ENCODE data around the gene SUPT4H1.

- TF ChIP-seq TEAD4 (IDR thresholded peaks at IDR 0.05) (no peak), EGR1 (IDR thresholded peaks at IDR 0.05) (no peak), ZBTB7A (IDR thresholded peaks at IDR 0.05; ENCODE audit: low read depth) (no peak), CEBPB (IDR thresholded peaks at IDR 0.05) (no peak), EP300 (IDR thresholded peaks at IDR 0.05; ENCODE audit: borderline replicate concordance) (no peak), RAD21 (IDR thresholded peaks at IDR 0.05; ENCODE audit: low read depth) (no peak), YY1 (IDR thresholded peaks at IDR 0.05; ENCODE audit: low read depth) (no peak)
- TF ChIP-seq, protein P1, sequence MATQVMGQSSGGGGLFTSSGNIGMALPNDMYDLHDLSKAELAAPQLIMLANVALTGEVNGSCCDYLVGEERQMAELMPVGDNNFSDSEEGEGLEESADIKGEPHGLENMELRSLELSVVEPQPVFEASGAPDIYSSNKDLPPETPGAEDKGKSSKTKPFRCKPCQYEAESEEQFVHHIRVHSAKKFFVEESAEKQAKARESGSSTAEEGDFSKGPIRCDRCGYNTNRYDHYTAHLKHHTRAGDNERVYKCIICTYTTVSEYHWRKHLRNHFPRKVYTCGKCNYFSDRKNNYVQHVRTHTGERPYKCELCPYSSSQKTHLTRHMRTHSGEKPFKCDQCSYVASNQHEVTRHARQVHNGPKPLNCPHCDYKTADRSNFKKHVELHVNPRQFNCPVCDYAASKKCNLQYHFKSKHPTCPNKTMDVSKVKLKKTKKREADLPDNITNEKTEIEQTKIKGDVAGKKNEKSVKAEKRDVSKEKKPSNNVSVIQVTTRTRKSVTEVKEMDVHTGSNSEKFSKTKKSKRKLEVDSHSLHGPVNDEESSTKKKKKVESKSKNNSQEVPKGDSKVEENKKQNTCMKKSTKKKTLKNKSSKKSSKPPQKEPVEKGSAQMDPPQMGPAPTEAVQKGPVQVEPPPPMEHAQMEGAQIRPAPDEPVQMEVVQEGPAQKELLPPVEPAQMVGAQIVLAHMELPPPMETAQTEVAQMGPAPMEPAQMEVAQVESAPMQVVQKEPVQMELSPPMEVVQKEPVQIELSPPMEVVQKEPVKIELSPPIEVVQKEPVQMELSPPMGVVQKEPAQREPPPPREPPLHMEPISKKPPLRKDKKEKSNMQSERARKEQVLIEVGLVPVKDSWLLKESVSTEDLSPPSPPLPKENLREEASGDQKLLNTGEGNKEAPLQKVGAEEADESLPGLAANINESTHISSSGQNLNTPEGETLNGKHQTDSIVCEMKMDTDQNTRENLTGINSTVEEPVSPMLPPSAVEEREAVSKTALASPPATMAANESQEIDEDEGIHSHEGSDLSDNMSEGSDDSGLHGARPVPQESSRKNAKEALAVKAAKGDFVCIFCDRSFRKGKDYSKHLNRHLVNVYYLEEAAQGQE (IDR thresholded peaks at IDR 0.05; ENCODE audit: low read depth): peak; percentile 33; the same call in 1 of the 2 replicates
- TF ChIP-seq, protein P2, sequence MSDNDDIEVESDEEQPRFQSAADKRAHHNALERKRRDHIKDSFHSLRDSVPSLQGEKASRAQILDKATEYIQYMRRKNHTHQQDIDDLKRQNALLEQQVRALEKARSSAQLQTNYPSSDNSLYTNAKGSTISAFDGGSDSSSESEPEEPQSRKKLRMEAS (IDR thresholded peaks at IDR 0.05): no peak
Measured at GRCh38 chr17:58320570-58321323, 31.3 kb downstream of the SUPT4H1 start.

Data from Ishikawa (cell line).